ENCODE results near the gene NASP.

The NASP gene

DNA sequence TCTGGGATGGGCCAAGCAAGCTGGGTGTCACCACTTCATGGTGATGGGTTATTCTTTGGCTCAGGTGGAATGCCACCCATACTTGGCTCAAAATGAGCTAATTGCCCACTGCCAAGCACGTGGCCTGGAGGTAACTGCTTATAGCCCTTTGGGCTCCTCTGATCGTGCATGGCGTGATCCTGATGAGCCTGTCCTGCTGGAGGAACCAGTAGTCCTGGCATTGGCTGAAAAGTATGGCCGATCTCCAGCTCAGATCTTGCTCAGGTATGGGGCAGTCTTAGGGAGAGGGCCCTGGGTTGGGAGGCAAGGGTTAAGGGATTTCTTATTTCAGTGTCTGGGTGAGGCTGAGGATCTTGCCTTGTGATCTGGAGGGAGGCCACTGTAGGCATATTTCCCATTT is 15.4 kb upstream of the NASP start:
- no peak for DNase-seq (ENCODE audit: low spot score)
- in situ Hi-C loops (cut with MboI; ENCODE audit: low pct_unique_long_range_greater_than_20kb, low sequenced_read_pairs, unreplicated experiment) = loop anchor here (5.0 kb wide), 1 partner anchor 61 kb away; no protein-coding TSS in a partner anchor
- TF ChIP-seq, protein P1, sequence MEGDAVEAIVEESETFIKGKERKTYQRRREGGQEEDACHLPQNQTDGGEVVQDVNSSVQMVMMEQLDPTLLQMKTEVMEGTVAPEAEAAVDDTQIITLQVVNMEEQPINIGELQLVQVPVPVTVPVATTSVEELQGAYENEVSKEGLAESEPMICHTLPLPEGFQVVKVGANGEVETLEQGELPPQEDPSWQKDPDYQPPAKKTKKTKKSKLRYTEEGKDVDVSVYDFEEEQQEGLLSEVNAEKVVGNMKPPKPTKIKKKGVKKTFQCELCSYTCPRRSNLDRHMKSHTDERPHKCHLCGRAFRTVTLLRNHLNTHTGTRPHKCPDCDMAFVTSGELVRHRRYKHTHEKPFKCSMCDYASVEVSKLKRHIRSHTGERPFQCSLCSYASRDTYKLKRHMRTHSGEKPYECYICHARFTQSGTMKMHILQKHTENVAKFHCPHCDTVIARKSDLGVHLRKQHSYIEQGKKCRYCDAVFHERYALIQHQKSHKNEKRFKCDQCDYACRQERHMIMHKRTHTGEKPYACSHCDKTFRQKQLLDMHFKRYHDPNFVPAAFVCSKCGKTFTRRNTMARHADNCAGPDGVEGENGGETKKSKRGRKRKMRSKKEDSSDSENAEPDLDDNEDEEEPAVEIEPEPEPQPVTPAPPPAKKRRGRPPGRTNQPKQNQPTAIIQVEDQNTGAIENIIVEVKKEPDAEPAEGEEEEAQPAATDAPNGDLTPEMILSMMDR (IDR thresholded peaks at IDR 0.05; ENCODE audit: extremely low read depth, insufficient read depth, missing control alignments) = no peak

DNA sequence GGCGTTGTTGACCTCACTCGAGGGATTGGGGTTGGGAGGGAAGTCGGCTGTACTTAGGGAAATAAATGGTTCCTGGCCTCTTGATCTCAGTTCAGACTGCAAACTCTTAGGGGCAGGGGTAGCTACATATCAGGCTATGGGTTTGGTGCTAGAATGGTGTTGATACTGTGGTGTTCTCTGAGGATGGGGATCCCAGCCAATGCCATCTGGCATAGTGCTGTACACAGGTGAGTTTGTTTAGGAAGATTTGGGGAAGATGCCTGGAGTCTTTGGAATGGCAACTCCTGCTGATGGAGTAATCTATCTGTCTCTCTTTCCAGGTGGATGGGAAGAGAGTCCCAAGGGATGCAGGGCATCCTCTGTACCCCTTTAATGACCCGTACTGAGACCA is 14.3 kb upstream of the NASP start:
- in situ Hi-C loops (cut with MboI; ENCODE audit: low pct_unique_long_range_greater_than_20kb, low sequenced_read_pairs, unreplicated experiment) = loop anchor here (5.0 kb wide), 1 partner anchor 62 kb away; no protein-coding TSS in a partner anchor
- TF ChIP-seq, protein P1 (IDR thresholded peaks at IDR 0.05; ENCODE audit: extremely low read depth, insufficient read depth, missing control alignments) = no peak
- no peak for DNase-seq (ENCODE audit: low spot score)

- in situ Hi-C loops (cut with MboI; ENCODE audit: low pct_unique_long_range_greater_than_20kb, low sequenced_read_pairs, unreplicated experiment) = loop anchor here (5.0 to 10.0 kb wide), 2 partner anchors 63 to 205 kb away; no protein-coding TSS in a partner anchor
- DNase-seq (ENCODE audit: low spot score) = peak; percentile 70
- TF ChIP-seq, protein P1 (IDR thresholded peaks at IDR 0.05; ENCODE audit: extremely low read depth, insufficient read depth, missing control alignments) = peak; percentile 98
These were observed 13.8 kb upstream of the NASP start for GRCh38 chr1:45569962-45570581.

- TF ChIP-seq, protein P1 (IDR thresholded peaks at IDR 0.05; ENCODE audit: extremely low read depth, insufficient read depth, missing control alignments) = no peak
- DNase-seq (ENCODE audit: low spot score) = no peak
- in situ Hi-C loops (cut with MboI; ENCODE audit: low pct_unique_long_range_greater_than_20kb, low sequenced_read_pairs, unreplicated experiment) = loop anchor here (10.0 kb wide), 1 partner anchor 206 kb away; no protein-coding TSS in a partner anchor
These were observed 13.2 kb upstream of the NASP start for GRCh38 chr1:45570631-45571030.

DNA sequence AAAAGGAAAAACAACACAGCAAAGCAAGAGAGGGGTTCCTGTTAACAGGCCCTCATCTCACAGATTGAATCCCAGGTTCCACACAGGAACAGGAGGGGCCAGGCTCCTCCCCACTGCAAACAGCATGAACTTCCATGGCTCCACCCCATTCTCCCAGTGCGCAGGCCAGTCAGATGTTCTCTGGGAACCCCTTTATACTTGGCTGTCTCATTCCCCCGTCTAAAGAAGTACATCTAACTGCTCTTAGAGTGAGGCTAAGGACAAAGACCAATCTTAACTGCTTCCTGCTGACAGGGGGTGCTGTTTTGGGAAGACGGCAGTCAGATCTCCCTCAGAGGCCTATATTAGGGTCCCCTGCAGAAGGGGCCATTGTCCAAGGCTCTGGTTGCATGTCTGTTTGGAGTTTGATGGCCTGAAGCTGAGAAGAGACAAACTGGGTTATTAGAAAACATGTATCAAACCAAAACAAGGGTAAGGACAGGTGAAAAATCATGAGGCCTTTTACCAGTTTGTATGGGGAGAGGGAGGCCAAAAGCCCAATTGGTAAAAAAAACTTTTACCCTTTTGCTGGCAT is 10.5 kb upstream of the NASP start:
- TF ChIP-seq, protein P1 (IDR thresholded peaks at IDR 0.05; ENCODE audit: extremely low read depth, insufficient read depth, missing control alignments) = no peak
- in situ Hi-C loops (cut with MboI; ENCODE audit: low pct_unique_long_range_greater_than_20kb, low sequenced_read_pairs, unreplicated experiment) = loop anchor here (10.0 kb wide), 1 partner anchor 209 kb away; no protein-coding TSS in a partner anchor
- DNase-seq (ENCODE audit: low spot score) = no peak

DNA sequence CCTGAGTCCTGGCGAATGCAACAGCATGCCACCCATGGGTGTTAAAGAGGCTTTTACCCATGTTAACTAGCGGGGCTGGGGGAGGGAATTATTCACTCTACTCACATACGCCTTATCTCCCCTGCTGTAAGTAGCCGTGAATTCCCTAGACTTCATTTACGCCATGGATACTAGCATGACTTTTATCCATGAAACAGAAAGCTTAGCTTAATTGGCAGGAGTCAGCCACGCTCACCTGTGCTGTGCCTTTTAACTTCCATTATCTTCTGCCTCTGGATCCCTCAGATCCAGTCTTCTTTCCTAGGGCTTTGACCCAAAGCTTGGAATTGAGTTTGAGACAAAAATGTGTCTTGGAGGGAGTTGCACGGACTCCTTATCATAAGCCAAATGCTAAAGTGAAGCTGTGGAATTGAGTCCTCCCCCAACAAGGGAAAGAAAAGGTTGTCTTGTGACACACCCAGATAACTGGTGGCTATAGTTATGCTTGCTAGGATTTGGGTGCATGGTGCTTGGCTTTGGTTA is 9.7 kb upstream of the NASP start:
- no peak for DNase-seq (ENCODE audit: low spot score)
- in situ Hi-C loops (cut with MboI; ENCODE audit: low pct_unique_long_range_greater_than_20kb, low sequenced_read_pairs, unreplicated experiment) = loop anchor here (10.0 kb wide), 1 partner anchor 209 kb away; no protein-coding TSS in a partner anchor
- TF ChIP-seq, protein P1 (IDR thresholded peaks at IDR 0.05; ENCODE audit: extremely low read depth, insufficient read depth, missing control alignments) = no peak

Data from GM13977 (cell line).